ENCODE measurements around the gene NSA2.
"Not testable (repeated sequence)": the region's sequence is repeated elsewhere in the genome, so short reads cannot be mapped to it uniquely, and the experiment has no call there.

DNA sequence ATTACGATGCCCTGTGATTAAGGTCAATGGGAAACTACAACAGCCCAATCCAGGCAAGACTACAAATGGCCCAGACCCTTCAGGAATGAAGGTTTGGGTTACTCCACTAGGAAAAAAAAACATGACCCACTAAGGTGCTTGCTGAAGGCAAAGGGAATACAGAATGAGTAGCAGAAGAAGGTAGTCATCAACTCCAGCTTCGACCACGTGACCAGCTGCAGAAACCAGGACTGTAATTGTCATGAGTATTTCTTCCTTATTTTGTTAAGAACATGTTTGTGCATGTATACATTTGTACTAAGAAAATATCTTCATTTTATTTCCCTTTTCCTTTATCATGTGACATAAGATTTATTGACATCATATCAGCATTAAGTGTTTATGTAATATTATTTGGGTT, 24.6 kb downstream of the NSA2 start:
- not testable (repeated sequence) for TF ChIP-seq POLR2AphosphoS5 (IDR thresholded peaks at IDR 0.05; ENCODE audit: low read depth, low read length); POLR2A (IDR thresholded peaks at IDR 0.05; ENCODE audit: low read depth, low read length); POU2F2 (IDR thresholded peaks at IDR 0.05; ENCODE audit: low read depth, low read length); TAF1 (IDR thresholded peaks at IDR 0.05; ENCODE audit: low read depth, low read length); PAX5 (IDR thresholded peaks at IDR 0.05; ENCODE audit: insufficient read depth, low read length, severe bottlenecking); SPI1 (IDR thresholded peaks at IDR 0.05; ENCODE audit: low read depth, low read length)

Data from GM12891 (cell line).